IMR-90 (cell line): ENCODE results near the gene SLC38A1.

ENCODE experiments used
- BHLHE40 ChIP-seq: fragments of 150-350 bp; IDR thresholded peaks from 2 replicates; pipeline ENCODE4 v1.6.1; 2016; ENCODE audit warnings: mild to moderate bottlenecking, low read depth, low read length
- CHD1 ChIP-seq: IDR thresholded peaks from 2 replicates; pipeline ENCODE4 v1.6.1; 2012; ENCODE audit warnings: low read depth, low read length, improper control_type of control experiment
- POLR2A ChIP-seq: IDR thresholded peaks from 2 replicates; pipeline ENCODE4 v1.6.1; 2012; ENCODE audit warnings: mild to moderate bottlenecking, low read depth, low read length
- RAD21 ChIP-seq: IDR thresholded peaks from 2 replicates; pipeline ENCODE4 v1.6.1; 2012; ENCODE audit warnings: low read length, improper control_type of control experiment
- SMC3 ChIP-seq: fragments of 150-350 bp; IDR thresholded peaks from 2 replicates; pipeline ENCODE4 v1.6.1; 2016; ENCODE audit warnings: low read depth, mild to moderate bottlenecking, antibody characterized with exemption, low read length, moderate library complexity
- TF ChIP-seq, protein P1 (sequence below): conservative IDR thresholded peaks from 2 replicates; pipeline ENCODE4 v1.5.1; 2012; ENCODE audit warnings: mild to moderate bottlenecking, low read depth, low read length, improper control_type of control experiment

DNA sequence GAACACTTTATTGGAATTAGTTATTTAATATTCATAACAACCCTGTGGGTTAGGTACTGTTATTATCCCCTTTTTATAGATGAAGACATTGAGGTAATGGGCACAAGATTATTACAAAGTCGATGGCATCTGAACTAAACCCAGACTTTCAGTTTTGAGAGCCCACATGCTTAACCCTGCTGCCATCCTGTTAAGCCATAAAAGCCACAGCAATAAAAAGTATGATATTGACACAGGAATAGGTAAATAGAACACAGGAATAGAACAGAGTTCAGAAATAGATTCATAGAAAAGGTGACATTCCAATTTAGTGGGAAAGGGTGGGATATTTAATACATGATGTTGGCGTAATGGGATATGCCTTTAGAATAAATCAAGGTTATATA, 119.8 kb downstream of the SLC38A1 start:
- TF ChIP-seq, protein P1, sequence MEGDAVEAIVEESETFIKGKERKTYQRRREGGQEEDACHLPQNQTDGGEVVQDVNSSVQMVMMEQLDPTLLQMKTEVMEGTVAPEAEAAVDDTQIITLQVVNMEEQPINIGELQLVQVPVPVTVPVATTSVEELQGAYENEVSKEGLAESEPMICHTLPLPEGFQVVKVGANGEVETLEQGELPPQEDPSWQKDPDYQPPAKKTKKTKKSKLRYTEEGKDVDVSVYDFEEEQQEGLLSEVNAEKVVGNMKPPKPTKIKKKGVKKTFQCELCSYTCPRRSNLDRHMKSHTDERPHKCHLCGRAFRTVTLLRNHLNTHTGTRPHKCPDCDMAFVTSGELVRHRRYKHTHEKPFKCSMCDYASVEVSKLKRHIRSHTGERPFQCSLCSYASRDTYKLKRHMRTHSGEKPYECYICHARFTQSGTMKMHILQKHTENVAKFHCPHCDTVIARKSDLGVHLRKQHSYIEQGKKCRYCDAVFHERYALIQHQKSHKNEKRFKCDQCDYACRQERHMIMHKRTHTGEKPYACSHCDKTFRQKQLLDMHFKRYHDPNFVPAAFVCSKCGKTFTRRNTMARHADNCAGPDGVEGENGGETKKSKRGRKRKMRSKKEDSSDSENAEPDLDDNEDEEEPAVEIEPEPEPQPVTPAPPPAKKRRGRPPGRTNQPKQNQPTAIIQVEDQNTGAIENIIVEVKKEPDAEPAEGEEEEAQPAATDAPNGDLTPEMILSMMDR = no peak
- no peak for TF ChIP-seq SMC3
- no peak for TF ChIP-seq CHD1
- TF ChIP-seq POLR2A = no peak
- no peak for TF ChIP-seq RAD21
- no peak for TF ChIP-seq BHLHE40
